Measurements from ENCODE around the gene KL. TPM values are rescaled to one million over a fixed set of nuclear protein-coding genes. Genes with fewer than 3 reads are reported as not detected.

Gene KL
- total RNA-seq, 1 donor from 2014 or later = not detected

- H3K9me3 Mint-ChIP-seq = peaks cover 2% of the 10 kb centered on the region
- no peak overlapping the region for H3K9ac ChIP-seq
- H4K20me1 ChIP-seq (ENCODE audit: low read depth) = no peaks in the 10 kb centered on the region
- H3K79me2 ChIP-seq (ENCODE audit: low read depth) = no peaks in the 10 kb centered on the region
- H3K27me3 Mint-ChIP-seq (ENCODE audit: insufficient read depth, low read depth) = peaks cover 10% of the 10 kb centered on the region
- H3K27ac ChIP-seq = no peak overlapping the region
- no peak overlapping the region for H3K4me3 Mint-ChIP-seq
- H2AFZ ChIP-seq (replicated peaks) = no peak overlapping the region
- no peaks in the 10 kb centered on the region for H3K4me1 Mint-ChIP-seq
- no peaks in the 10 kb centered on the region for H3K9me3 ChIP-seq (ENCODE audit: low read depth)
- no peaks in the 10 kb centered on the region for H3K36me3 ChIP-seq
- H3F3A ChIP-seq (ENCODE audit: low read depth) = peaks cover 5% of the 10 kb centered on the region
- peaks cover 5% of the 10 kb centered on the region for H3K4me1 ChIP-seq
- H3K27me3 ChIP-seq = no peaks in the 10 kb centered on the region
- no peak overlapping the region for H3K27ac Mint-ChIP-seq
- H3K4me2 ChIP-seq = no peak overlapping the region
- no peak for DNase-seq (ENCODE audit: low spot score)
- TF ChIP-seq EZH2phosphoT487 (IDR thresholded peaks at IDR 0.05) (no peak), EZH2 (IDR thresholded peaks at IDR 0.05) (no peak), CTCF (IDR thresholded peaks at IDR 0.05) (no peak)
- no peak overlapping the region for H3K4me3 ChIP-seq
- H3K36me3 Mint-ChIP-seq = peaks cover 2% of the 10 kb centered on the region
Observed at GRCh38 chr13:33103457-33103856, 87.2 kb downstream of the KL start.

GRCh38 chr13:33105387-33106005, 89.3 kb downstream of the KL start:
- no peak overlapping the region for H2AFZ ChIP-seq (replicated peaks)
- no peaks in the 10 kb centered on the region for H3K4me1 ChIP-seq
- H3K9me3 ChIP-seq (ENCODE audit: low read depth) = no peaks in the 10 kb centered on the region
- TF ChIP-seq EZH2 (IDR thresholded peaks at IDR 0.05) (no peak), EZH2phosphoT487 (IDR thresholded peaks at IDR 0.05) (no peak), CTCF (IDR thresholded peaks at IDR 0.05) (no peak)
- no peaks in the 10 kb centered on the region for H3K9me3 Mint-ChIP-seq
- H3K4me2 ChIP-seq = no peak overlapping the region
- no peaks in the 10 kb centered on the region for H3K79me2 ChIP-seq (ENCODE audit: low read depth)
- peaks cover 2% of the 10 kb centered on the region for H3K36me3 Mint-ChIP-seq
- H3K4me1 Mint-ChIP-seq = no peaks in the 10 kb centered on the region
- DNase-seq (ENCODE audit: low spot score) = no peak
- no peak overlapping the region for H3K4me3 Mint-ChIP-seq
- H3K27ac ChIP-seq = no peak overlapping the region
- peaks cover 7% of the 10 kb centered on the region for H3K27me3 Mint-ChIP-seq (ENCODE audit: insufficient read depth, low read depth)
- no peaks in the 10 kb centered on the region for H4K20me1 ChIP-seq (ENCODE audit: low read depth)
- H3K27me3 ChIP-seq = no peaks in the 10 kb centered on the region
- H3K4me3 ChIP-seq = no peak overlapping the region
- H3F3A ChIP-seq (ENCODE audit: low read depth) = no peaks in the 10 kb centered on the region
- H3K27ac Mint-ChIP-seq = no peak overlapping the region
- no peaks in the 10 kb centered on the region for H3K36me3 ChIP-seq
- H3K9ac ChIP-seq = no peak overlapping the region

GRCh38 chr13:33106656-33107360, 90.6 kb downstream of the KL start:
- TF ChIP-seq EZH2 (IDR thresholded peaks at IDR 0.05) (no peak), EZH2phosphoT487 (IDR thresholded peaks at IDR 0.05) (no peak), CTCF (IDR thresholded peaks at IDR 0.05) (no peak)
- Histone ChIP-seq H3K4me3 (no peak overlapping the region), H3K27me3 (no peaks in the 10 kb centered on the region), H3K9me3 (ENCODE audit: low read depth) (no peaks in the 10 kb centered on the region), H3F3A (ENCODE audit: low read depth) (no peaks in the 10 kb centered on the region), H3K4me1 (no peaks in the 10 kb centered on the region), H3K79me2 (ENCODE audit: low read depth) (no peaks in the 10 kb centered on the region), H2AFZ (replicated peaks) (no peak overlapping the region), H3K4me2 (no peak overlapping the region), H4K20me1 (ENCODE audit: low read depth) (no peaks in the 10 kb centered on the region), H3K9ac (no peak overlapping the region), H3K27ac (no peak overlapping the region), H3K36me3 (no peaks in the 10 kb centered on the region)
- no peak for DNase-seq (ENCODE audit: low spot score)
- Mint-ChIP-seq H3K36me3 (peaks cover 2% of the 10 kb centered on the region), H3K4me1 (peaks cover 2% of the 10 kb centered on the region), H3K9me3 (no peaks in the 10 kb centered on the region), H3K27ac (no peak overlapping the region), H3K4me3 (no peak overlapping the region), H3K27me3 (ENCODE audit: insufficient read depth, low read depth) (peaks cover 9% of the 10 kb centered on the region)
